ENCODE data around the gene CATSPERZ. TPM values are rescaled to one million over a fixed set of nuclear protein-coding genes. Genes with fewer than 3 reads are reported as not detected.

Gene CATSPERZ
- total RNA-seq, 4 donors from 2014 or later, result 0.80 TPM; not detected in 3

DNA sequence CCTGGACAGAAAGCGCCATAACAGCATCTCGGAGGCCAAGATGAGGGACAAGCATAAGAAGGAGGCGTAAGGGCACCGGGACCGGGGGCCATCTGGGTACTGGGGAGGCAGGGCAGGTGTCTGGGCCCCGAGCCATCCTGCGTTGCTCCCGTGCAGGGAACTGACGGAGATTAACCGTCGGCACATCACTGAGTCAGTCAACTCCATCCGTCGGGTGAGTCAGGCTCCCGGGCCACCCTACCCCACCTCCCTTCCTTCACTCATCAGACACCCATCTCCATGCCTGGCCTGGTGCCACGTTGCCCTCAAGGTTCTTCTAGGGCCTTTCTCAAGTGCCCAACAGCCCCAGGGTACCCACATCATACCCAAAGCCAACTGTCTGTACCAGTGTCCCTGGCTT lies 33.8 kb upstream of the CATSPERZ start:
- Histone ChIP-seq H3K27ac (replicated peaks in 1 of 4) (no peak overlapping the region), H3K36me3 (peaks cover 22 to 61% (median 59%) of the 10 kb centered on the region in 4 donors), H3K27me3 (no peaks in the 10 kb centered on the region), H3K4me3 (no peak overlapping the region), H3K9me3 (no peaks in the 10 kb centered on the region), H3K4me1 (peaks cover 22 to 24% (median 23%) of the 10 kb centered on the region in 4 donors)
- TF ChIP-seq POLR2A (IDR thresholded peaks at IDR 0.05; ENCODE audit: low read depth) (no peak), EP300 (IDR thresholded peaks at IDR 0.05) (no peak), POLR2AphosphoS5 (IDR thresholded peaks at IDR 0.05) (no peak)
- TF ChIP-seq, protein P1, sequence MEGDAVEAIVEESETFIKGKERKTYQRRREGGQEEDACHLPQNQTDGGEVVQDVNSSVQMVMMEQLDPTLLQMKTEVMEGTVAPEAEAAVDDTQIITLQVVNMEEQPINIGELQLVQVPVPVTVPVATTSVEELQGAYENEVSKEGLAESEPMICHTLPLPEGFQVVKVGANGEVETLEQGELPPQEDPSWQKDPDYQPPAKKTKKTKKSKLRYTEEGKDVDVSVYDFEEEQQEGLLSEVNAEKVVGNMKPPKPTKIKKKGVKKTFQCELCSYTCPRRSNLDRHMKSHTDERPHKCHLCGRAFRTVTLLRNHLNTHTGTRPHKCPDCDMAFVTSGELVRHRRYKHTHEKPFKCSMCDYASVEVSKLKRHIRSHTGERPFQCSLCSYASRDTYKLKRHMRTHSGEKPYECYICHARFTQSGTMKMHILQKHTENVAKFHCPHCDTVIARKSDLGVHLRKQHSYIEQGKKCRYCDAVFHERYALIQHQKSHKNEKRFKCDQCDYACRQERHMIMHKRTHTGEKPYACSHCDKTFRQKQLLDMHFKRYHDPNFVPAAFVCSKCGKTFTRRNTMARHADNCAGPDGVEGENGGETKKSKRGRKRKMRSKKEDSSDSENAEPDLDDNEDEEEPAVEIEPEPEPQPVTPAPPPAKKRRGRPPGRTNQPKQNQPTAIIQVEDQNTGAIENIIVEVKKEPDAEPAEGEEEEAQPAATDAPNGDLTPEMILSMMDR (IDR thresholded peaks at IDR 0.05), result no peak
- intact Hi-C loops (cut with DNase I), result loop anchor here (5.0 kb wide), 1 partner anchor 36 kb away; the partner anchor contains the start of gene CATSPERZ
- no peak for DNase-seq (ENCODE audit: extremely low spot score)
- 81% methylated on average over 15 of the region's 15 CpGs for WGBS

DNA sequence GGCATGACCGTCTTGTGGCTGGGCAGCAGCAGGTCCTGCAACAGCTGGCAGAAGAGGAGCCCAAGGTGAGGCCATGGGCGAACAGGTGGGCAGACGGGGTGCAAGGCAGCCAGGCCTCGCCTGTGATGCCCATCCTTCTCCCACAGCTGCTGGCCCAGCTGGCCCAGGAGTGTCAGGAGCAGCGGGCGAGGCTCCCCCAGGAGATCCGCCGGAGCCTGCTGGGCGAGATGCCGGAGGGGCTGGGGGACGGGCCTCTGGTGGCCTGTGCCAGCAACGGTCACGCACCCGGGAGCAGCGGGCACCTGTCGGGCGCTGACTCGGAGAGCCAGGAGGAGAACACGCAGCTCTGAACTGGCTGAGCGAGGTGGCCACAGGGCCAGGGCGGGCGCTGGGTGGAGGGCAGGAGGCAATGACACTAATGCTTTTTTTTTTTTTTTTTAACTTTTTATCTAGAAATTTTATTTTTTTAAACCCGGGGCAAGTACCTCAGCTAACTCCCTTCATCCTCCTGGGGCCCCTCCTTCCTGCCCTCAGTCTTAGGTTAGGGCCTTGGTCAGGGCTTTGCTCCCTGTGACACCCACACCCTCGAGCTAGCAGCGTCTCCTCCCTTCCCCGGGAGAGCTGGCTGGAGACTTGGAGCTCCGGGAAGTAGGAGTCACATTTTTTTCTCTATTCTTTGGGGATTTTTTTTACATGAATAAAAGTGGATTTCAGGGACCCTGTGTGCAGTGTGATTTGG lies 32.8 kb upstream of the CATSPERZ start:
- intact Hi-C loops (cut with DNase I), result loop anchor here (5.0 kb wide), 1 partner anchor 35 kb away; the partner anchor contains the start of gene CATSPERZ
- TF ChIP-seq EP300 (IDR thresholded peaks at IDR 0.05) (no peak), POLR2A (IDR thresholded peaks at IDR 0.05; ENCODE audit: low read depth) (no peak), POLR2AphosphoS5 (IDR thresholded peaks at IDR 0.05) (no peak)
- TF ChIP-seq, protein P1 (IDR thresholded peaks at IDR 0.05), result no peak
- Histone ChIP-seq H3K27ac (replicated peaks in 1 of 4) (peak overlapping the region; percentile 91 to 98 (median 96)), H3K27me3 (no peaks in the 10 kb centered on the region), H3K4me3 (no peak overlapping the region), H3K4me1 (peaks cover 32 to 33% (median 33%) of the 10 kb centered on the region in 4 donors), H3K36me3 (peaks cover 13 to 51% (median 49%) of the 10 kb centered on the region in 4 donors), H3K9me3 (no peaks in the 10 kb centered on the region)
- WGBS, result 72% methylated on average over 24 of the region's 27 CpGs
- no peak for DNase-seq (ENCODE audit: extremely low spot score)

DNA sequence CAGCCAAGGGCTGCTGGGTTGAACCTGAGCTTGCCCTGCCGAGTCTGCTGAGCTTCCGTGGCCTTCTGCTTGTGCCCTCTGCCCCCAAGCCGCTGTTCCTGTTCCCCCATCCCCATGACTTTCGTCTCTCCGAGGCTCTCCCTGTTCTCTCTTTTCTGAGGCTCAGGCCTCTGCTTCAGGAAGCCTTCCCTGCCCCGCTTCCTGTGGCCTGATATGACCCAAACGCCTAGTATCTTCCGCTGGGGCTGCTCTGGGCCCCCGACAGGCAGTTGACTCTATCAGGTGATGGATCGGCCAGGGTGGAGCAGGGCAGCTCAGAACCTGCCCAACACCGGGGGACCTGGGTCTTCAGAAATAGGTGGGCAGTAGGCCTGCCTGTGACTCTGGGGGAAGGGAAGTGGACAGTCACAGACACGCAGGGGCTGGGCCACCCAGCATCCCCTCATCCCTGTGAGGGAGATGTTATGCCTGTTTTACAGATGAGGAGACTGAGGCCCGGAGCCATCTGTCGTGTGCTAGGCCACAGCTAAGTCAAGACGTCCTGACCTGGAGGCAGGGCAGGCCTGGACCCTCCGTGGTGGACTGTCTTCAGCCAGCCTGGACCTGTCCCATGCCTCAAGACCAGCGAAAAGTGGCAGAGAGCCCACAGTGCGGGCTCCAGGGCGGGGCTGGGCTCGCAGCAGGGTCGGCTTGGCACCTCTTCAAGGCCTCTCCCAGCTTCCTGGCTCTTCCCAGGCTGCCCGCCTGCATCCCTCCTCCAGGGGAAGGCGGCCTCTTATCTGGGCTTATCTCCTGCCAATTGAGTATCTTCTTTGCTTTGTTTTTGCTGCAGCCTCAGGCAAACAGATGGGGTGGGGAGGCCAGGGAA lies 31.9 kb upstream of the CATSPERZ start:
- Histone ChIP-seq H3K36me3 (peaks cover 9 to 43% (median 41%) of the 10 kb centered on the region in 4 donors), H3K27me3 (no peaks in the 10 kb centered on the region), H3K9me3 (no peaks in the 10 kb centered on the region), H3K27ac (replicated peaks in 1 of 4) (peak overlapping the region; percentile 91 to 98 (median 96)), H3K4me1 (peaks cover 34 to 37% (median 35%) of the 10 kb centered on the region in 4 donors), H3K4me3 (peak overlapping the region; percentile 70 to 81 (median 78))
- TF ChIP-seq POLR2A (IDR thresholded peaks at IDR 0.05; ENCODE audit: low read depth) (no peak), EP300 (IDR thresholded peaks at IDR 0.05) (no peak), POLR2AphosphoS5 (IDR thresholded peaks at IDR 0.05) (no peak)
- TF ChIP-seq, protein P1 (IDR thresholded peaks at IDR 0.05), result no peak
- intact Hi-C loops (cut with DNase I), result loop anchor here (5.0 kb wide), 1 partner anchor 34 kb away; the partner anchor contains the start of gene CATSPERZ
- no peak for DNase-seq (ENCODE audit: extremely low spot score)
- 40% methylated on average over 17 of the region's 23 CpGs for WGBS

DNA sequence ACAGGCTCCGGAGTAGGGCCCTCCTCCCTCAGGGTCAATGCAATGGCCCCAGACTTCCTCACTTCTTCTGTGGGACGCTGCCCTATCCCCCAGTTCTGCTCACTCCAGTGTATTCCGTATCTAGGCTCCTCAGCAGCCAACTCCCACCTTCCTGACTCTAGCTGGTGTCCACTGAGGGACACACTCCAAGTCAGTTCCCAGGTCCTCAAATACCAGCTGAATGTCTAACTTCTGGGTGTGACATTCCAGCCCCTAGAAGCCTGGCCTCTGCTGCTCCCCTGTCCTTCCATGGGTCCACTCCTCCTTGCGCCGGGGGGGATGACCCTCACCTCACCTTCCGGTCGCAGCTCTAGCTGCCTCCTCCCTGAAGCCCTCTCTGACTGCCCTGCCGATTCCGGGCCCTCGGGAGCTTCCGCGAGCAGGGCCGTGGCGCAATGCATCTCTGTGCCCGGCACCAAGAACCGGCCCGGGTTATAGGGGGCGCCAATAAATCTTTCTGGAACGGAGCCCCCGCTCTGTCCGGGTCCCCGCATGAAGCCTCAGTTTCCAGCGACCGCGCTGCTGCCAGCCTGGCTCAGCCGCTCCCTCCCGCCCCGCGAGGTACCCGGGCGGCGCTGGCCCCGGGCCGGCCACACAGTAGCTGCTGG lies 31.1 kb upstream of the CATSPERZ start:
- Histone ChIP-seq H3K4me3 (peak overlapping the region; percentile 70 to 81 (median 78)), H3K9me3 (no peaks in the 10 kb centered on the region), H3K4me1 (peaks cover 34 to 37% (median 36%) of the 10 kb centered on the region in 4 donors), H3K36me3 (peaks cover 8 to 36% (median 34%) of the 10 kb centered on the region in 4 donors), H3K27ac (replicated peaks in 1 of 4) (peak overlapping the region; percentile 91 to 98 (median 96)), H3K27me3 (no peaks in the 10 kb centered on the region)
- intact Hi-C loops (cut with DNase I), result loop anchor here (5.0 kb wide), 1 partner anchor 33 kb away; the partner anchor contains the start of gene CATSPERZ
- no peak for DNase-seq (ENCODE audit: extremely low spot score)
- 4% methylated on average over 5 of the region's 34 CpGs for WGBS
- TF ChIP-seq EP300 (IDR thresholded peaks at IDR 0.05), result no peak
- TF ChIP-seq POLR2AphosphoS5 (IDR thresholded peaks at IDR 0.05), result peak in 1 of 2 donors; percentile 45

Measured in esophagus muscularis mucosa (tissue), 4 donors.